Measurements from ENCODE around the gene DPH5.

Gene DPH5

DNA sequence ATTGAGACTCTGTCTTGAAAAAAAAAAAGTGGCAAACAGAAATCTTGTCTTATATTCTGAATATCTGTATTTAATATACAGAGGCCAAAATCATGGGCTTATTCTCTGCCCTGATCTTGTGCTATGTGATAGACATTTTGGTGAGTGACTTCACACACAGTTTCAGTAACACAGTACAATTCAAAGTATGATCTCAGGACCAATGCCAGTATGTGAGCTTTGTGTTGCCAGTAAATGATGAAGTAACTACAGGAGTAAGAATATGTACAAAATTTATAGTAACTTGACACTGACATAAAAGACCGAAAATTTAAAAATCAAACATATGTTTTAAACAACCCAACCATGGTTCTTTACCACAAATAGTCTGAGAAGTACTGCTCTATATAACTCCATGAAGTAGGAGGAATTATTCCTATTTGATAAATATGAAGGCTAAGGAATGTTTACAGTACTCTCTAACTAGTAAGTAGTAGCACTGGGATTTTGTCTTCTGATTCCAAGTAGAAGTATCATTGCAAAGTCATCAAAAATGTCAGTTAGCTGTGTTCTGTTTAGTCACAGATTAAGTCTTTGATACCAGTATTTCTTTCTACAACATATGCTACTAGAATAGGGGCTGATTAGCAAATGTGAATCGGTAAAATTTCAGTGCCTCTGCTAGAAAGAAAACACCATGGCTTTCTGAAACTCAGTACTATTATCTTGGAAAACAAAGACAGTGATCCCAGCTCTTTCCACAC, 25.3 kb downstream of the DPH5 start:
- TF ChIP-seq, protein P1, sequence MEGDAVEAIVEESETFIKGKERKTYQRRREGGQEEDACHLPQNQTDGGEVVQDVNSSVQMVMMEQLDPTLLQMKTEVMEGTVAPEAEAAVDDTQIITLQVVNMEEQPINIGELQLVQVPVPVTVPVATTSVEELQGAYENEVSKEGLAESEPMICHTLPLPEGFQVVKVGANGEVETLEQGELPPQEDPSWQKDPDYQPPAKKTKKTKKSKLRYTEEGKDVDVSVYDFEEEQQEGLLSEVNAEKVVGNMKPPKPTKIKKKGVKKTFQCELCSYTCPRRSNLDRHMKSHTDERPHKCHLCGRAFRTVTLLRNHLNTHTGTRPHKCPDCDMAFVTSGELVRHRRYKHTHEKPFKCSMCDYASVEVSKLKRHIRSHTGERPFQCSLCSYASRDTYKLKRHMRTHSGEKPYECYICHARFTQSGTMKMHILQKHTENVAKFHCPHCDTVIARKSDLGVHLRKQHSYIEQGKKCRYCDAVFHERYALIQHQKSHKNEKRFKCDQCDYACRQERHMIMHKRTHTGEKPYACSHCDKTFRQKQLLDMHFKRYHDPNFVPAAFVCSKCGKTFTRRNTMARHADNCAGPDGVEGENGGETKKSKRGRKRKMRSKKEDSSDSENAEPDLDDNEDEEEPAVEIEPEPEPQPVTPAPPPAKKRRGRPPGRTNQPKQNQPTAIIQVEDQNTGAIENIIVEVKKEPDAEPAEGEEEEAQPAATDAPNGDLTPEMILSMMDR (IDR thresholded peaks at IDR 0.05; ENCODE audit: borderline replicate concordance, control extremely low read depth, extremely low read depth, insufficient read depth, missing control alignments), result no peak
- in situ Hi-C loops (cut with MboI; ENCODE audit: low sequenced_read_pairs, unreplicated experiment), result no loop called here
- no peak for DNase-seq (ENCODE audit: low spot score)

DNA sequence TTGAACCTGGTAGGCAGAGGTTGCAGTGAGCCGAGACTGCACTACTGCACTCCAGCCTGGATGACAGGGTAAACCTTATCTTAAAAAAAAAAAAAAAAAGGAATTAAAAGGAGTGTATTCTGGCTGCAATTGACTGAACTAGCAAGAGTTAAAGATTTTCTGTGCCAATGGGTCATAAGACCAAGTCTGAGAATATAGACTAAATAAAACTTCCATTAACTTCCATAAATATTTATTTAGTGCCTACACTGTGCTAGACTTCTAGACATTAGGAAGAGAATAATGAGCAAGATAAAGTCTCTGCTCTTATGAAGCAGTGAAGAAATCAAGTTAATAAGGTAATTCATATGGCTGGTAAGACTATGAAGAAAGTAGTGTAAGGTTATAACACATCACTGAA, 27.2 kb downstream of the DPH5 start:
- no peak for DNase-seq (ENCODE audit: low spot score)
- in situ Hi-C loops (cut with MboI; ENCODE audit: low sequenced_read_pairs, unreplicated experiment), result no loop called here
- TF ChIP-seq, protein P1 (IDR thresholded peaks at IDR 0.05; ENCODE audit: borderline replicate concordance, control extremely low read depth, extremely low read depth, insufficient read depth, missing control alignments), result no peak

DNA sequence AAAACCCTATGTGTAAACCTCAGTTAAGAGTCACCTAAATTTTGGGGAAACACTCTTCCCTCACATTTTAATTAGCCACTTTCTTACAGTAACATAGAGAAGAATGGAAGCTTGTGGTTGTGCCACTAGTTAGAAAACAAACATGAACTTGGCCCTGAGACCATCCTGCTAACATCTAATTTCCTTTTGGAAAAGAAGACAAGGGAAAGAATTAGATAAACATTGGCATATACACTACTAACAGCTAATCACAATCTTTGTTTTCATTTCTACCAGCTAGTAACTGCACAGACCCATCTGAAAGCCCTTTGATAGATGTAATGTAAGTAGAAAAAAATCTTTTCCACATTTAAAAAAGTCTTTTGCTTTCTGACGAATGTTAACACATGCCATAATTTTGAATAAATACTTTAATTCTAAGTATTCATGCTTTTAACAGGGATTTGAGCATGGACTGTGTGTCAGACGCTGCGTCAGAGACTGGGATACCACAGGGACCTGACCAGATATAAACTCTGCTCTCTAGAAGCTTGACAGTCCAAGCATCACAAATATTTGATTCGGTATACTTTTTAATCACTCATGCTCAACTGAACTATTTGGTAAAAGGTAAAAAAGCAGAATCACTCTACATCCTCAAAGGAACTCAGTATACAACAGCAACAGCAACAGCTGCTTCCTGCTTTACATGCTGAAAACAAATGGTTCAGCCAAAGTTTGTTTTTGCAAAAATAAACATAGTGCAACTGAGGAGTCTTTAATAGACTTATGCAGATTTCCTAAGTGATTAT, 30.2 kb downstream of the DPH5 start:
- TF ChIP-seq, protein P1 (IDR thresholded peaks at IDR 0.05; ENCODE audit: borderline replicate concordance, control extremely low read depth, extremely low read depth, insufficient read depth, missing control alignments), result no peak

DNA sequence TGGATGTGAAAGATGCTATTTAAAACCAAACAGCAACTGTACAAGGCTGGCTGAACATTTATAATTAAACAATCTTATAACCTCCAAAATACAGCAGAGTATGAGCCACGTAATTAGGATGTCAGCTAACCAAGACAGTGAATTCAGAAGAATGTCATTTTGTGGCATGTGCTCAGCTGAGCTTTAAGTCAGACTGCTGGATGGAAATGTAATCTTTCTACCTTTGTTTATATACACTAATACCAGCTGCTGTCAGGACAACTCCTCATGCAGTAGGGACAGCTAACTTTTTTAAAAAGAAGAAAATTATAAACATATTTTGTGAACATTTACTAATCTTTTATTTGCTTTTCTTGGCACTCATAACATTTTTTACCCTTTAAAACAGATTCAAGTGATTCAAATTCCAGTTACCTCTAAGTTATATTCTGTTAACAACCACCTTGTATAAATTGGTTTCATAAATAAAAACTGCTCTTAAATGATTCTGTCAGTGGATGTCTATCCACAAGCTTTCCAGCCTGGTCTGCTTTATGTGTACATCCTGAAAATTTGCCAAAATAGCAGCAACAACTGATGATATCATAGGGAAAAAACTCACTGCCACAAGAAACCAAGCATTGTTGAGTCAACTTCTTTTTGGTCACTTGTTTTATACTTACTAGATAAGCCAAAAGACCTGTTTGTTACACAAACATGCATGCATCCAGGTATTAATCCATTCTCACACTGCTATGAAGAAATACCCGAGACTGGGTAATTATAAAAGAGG, 36.1 kb downstream of the DPH5 start:
- in situ Hi-C loops (cut with MboI; ENCODE audit: low sequenced_read_pairs, unreplicated experiment), result no loop called here
- TF ChIP-seq, protein P1 (IDR thresholded peaks at IDR 0.05; ENCODE audit: borderline replicate concordance, control extremely low read depth, extremely low read depth, insufficient read depth, missing control alignments), result no peak
- no peak for DNase-seq (ENCODE audit: low spot score)

More for the DNA sequence above, 30.2 kb downstream of the DPH5 start:
- DNase-seq (ENCODE audit: low spot score), result no peak
- in situ Hi-C loops (cut with MboI; ENCODE audit: low sequenced_read_pairs, unreplicated experiment), result no loop called here

DNA sequence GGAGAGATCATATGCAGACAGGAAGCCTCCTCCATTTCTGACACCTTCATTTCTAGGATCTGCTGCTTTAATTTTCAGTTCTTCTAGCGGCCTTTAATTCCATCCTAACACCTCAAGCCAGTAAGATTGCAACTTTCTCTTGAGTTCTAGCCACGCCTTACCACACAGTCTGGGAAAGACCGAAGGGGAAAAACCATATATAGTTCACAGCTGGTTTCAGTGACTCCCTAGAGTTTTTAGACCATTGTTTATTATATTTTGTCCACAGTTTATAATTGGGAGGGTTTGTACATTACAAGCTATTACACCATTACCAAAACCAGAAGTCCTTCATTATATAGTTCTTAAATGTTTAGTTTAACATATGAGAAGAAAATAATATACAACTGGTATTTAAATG, 37.5 kb downstream of the DPH5 start:
- DNase-seq (ENCODE audit: low spot score), result no peak
- in situ Hi-C loops (cut with MboI; ENCODE audit: low sequenced_read_pairs, unreplicated experiment), result no loop called here
- TF ChIP-seq, protein P1 (IDR thresholded peaks at IDR 0.05; ENCODE audit: borderline replicate concordance, control extremely low read depth, extremely low read depth, insufficient read depth, missing control alignments), result no peak

DNA sequence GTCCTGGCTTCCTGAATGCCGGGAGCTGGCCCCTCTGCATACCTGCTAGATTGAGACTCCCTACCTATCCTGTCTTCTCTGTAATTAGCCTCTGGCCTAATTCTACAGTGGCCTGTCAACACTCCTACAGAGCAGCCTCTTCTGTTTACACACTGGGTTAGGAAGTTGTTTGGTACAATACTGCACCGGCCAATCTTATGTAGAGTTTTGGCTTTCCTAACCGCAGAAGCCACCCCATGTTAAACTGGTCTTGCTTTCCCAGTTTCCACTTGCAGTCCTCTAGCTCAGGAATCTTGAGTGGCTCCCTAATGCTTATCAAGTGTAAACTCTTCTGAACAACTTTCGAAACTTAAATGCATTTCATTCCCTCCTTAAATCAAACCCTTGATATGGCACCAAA, 42.8 kb downstream of the DPH5 start:
- DNase-seq (ENCODE audit: low spot score), result no peak
- TF ChIP-seq, protein P1 (IDR thresholded peaks at IDR 0.05; ENCODE audit: borderline replicate concordance, control extremely low read depth, extremely low read depth, insufficient read depth, missing control alignments), result no peak
- in situ Hi-C loops (cut with MboI; ENCODE audit: low sequenced_read_pairs, unreplicated experiment), result no loop called here
